ENCODE data around the gene GHRHR.

Gene GHRHR

GRCh38 chr7:30987178-30987577, 23.4 kb downstream of the GHRHR start:
- DNase-seq: no peak

GRCh38 chr7:30987936-30988335, 24.2 kb downstream of the GHRHR start:
- no peak for DNase-seq

GRCh38 chr7:30988351-30989005, 24.7 kb downstream of the GHRHR start:
- no peak for DNase-seq

GRCh38 chr7:30989008-30989823, 25.5 kb downstream of the GHRHR start:
- no peak for DNase-seq

- no peak for DNase-seq
Observed at GRCh38 chr7:30989824-30990672, 26.3 kb downstream of the GHRHR start.

- DNase-seq: no peak
Observed at GRCh38 chr7:30990673-30991170, 27.0 kb downstream of the GHRHR start.

- no peak for DNase-seq
Observed at GRCh38 chr7:30992414-30992813, 28.7 kb downstream of the GHRHR start.

GRCh38 chr7:30994206-30995100, 30.7 kb downstream of the GHRHR start:
- DNase-seq: no peak

GRCh38 chr7:30995536-30995935, 31.8 kb downstream of the GHRHR start:
- DNase-seq: peak; percentile 22

GRCh38 chr7:30996256-30996655, 32.5 kb downstream of the GHRHR start:
- DNase-seq: no peak

- no peak for DNase-seq
Observed at GRCh38 chr7:30996883-30997282, 33.1 kb downstream of the GHRHR start.

- DNase-seq: no peak
Observed at GRCh38 chr7:30997316-30997715, 33.6 kb downstream of the GHRHR start.

GRCh38 chr7:30998180-30998579, 34.4 kb downstream of the GHRHR start:
- DNase-seq: no peak

- DNase-seq: peak; percentile 19
Observed at GRCh38 chr7:31000161-31000693, 36.5 kb downstream of the GHRHR start.

GRCh38 chr7:31000779-31001178, 37.0 kb downstream of the GHRHR start:
- DNase-seq: no peak

- no peak for DNase-seq
Observed at GRCh38 chr7:31002256-31002655, 38.5 kb downstream of the GHRHR start.

GRCh38 chr7:31003097-31003496, 39.3 kb downstream of the GHRHR start:
- DNase-seq: no peak

GRCh38 chr7:31003721-31004120, 40.0 kb downstream of the GHRHR start:
- DNase-seq: no peak

GRCh38 chr7:31004393-31004792, 40.6 kb downstream of the GHRHR start:
- DNase-seq: no peak

GRCh38 chr7:31006857-31007256, 43.1 kb downstream of the GHRHR start:
- DNase-seq: no peak

GRCh38 chr7:31007634-31008033, 43.9 kb downstream of the GHRHR start:
- DNase-seq: no peak

GRCh38 chr7:31014826-31015225, 51.1 kb downstream of the GHRHR start:
- no peak for DNase-seq
